Stimulated activated CD8-positive, alpha-beta memory T cell treated with anti-CD3 and anti-CD28 coated beads, Interleukin-7, amount 100 ng/mL, for 48 hours (primary cell): Measurements from ENCODE around the gene ZBTB20.

Experiments used
- DNase-seq, 2 donors: peaks; one replicate each; pipeline ENCODE4 v3.0.0-alpha.2; 2020; ENCODE audit warnings: low read depth in 1 of 2; ENCODE audit errors: extremely low read depth in 1 of 2

Gene ZBTB20

DNA sequence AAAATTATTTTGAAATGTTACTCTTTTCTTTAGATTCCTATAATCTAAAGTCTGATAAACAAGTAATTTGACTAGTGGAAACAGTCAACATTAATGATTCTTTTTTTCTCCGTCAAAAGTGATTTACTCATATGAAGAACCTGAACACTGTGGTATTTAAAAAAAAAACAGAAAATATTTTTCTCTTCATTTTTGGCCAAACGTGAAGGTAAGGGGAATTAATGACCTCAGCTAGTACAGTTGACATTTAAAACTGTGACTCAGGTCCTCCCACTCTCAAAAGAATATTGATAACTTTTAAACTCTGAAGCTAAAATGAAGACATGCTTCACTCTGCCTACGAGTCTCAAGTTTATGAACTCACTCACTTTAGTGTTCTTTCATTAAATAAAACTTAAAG lies 818.7 kb downstream of the ZBTB20 start:
- no peak for DNase-seq

DNA sequence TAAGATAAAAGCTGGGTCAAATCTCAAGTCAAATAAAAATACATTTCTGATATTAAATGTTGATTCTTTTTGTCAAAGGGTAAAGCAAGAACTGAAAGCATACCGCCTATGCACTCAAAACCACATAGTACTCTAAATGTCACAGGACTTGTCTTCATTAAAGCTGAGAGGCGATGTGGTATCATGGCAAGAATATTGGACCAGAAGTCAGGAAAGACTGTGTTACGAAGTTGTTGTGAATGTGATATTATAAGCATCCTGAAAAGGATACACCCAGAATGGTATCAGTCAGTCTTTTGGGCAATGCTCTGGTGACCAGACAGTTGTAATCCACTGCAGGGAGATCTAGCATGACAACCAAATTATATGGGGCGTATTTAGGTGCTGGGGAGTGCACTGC lies 819.4 kb downstream of the ZBTB20 start:
- no peak for DNase-seq

- DNase-seq = no peak
Observed at GRCh38 chr3:114323546-114324254, 823.4 kb downstream of the ZBTB20 start.

DNA sequence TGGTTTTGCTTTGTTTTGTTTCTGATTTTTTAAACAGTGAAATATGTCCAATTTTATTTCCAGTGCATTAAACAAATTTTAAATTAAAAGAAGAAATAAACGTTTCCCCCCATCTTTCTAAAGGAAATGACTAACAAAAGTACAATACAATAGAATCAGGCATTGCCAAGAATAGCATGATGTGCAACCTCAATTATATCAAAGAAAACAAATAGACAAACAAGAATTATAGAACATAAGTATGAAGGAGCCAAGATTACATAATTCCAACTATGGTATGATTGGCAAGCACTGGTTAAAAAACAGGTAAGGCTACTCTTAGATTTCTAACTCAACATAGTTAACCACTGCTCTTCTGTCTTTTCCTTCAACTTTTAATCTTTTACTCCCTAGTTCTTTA lies 826.8 kb downstream of the ZBTB20 start:
- no peak for DNase-seq

GRCh38 chr3:114319453-114319852 lies 827.6 kb downstream of the ZBTB20 start:
- no peak for DNase-seq

GRCh38 chr3:114318295-114318694 lies 828.8 kb downstream of the ZBTB20 start:
- no peak for DNase-seq

DNA sequence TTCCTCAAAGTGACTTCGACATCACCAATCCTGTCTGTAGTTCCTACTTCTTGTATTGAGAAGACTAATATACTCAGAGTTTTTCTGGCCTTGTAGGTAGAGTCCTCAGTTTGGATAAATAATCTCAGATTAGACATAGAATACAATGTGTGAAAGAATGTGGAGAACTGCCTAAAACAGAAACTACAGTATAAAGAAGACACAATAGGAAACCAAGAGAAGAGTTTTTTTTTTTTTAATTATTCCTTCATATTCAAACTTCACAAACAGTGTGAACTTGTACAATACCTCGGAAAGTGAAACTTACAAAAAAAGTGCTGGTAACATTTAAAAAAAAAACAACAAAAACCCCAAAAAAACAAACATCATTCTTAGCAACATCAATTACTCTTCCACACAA lies 832.8 kb downstream of the ZBTB20 start:
- no peak for DNase-seq

- no peak for DNase-seq
Observed at GRCh38 chr3:114313426-114313825, 833.7 kb downstream of the ZBTB20 start.

DNA sequence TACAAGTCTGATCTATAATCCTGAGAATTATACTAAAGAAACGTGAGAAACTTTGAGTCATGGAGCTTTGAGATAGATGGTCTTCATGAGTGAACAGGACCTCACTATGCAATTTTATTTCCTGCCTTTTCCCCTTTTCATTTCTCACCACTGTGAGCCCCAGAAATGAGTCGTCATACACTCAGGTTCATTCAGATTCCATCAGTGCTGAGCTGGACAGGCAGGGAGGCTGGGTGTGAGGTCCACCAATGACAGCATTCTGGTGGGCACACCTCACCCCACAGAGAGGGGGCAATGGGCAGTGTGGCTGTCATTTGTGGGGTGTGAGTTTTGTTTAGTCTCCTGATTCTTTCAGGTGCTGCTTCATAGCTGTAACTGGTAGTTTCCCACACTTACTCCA lies 836.4 kb downstream of the ZBTB20 start:
- no peak for DNase-seq

- no peak for DNase-seq
Observed at GRCh38 chr3:114308830-114309229, 838.3 kb downstream of the ZBTB20 start.

DNA sequence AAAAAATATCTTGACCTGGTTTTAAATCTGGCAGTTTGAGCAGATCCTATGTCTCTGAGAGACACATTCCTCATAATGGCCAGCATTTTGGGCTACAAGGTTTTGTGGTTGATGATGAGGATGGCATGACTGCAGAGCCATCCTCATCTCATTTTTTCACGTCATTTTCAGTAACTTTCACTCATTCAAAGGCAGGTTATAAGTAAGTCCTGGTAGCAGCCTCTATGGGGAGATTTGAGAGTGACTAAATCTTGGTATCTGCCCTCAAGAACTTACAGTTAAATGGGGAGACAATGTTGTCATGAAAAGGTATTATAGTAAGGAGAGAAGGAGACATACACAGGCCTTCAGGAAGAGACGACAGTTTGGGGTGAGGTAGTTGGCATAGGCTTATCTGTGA lies 838.7 kb downstream of the ZBTB20 start:
- DNase-seq = no peak

DNA sequence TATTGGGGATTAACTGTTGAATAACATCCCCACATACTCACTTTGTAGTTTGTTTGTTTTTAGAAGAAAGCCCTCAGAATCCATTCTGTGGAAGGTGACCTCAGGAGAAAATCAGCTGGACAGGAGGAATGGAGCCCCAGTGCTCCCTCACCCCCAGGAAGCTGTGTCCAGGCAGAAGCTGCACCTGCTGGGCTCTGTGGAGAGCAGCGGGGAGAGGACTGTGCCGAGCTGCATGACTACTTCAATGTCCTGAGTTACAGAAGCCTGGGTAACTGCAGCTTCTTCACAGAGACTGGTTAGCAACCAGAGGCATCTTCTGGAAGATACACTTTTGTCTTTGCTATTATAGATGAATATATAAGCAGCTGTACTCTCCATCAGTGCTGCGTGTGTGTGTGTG lies 839.3 kb downstream of the ZBTB20 start:
- DNase-seq = no peak

GRCh38 chr3:114307222-114307830 lies 839.8 kb downstream of the ZBTB20 start:
- no peak for DNase-seq

GRCh38 chr3:114299941-114300624 lies 847.0 kb downstream of the ZBTB20 start:
- DNase-seq = no peak

- no peak for DNase-seq
Observed at GRCh38 chr3:114299421-114299820, 847.7 kb downstream of the ZBTB20 start.

DNA sequence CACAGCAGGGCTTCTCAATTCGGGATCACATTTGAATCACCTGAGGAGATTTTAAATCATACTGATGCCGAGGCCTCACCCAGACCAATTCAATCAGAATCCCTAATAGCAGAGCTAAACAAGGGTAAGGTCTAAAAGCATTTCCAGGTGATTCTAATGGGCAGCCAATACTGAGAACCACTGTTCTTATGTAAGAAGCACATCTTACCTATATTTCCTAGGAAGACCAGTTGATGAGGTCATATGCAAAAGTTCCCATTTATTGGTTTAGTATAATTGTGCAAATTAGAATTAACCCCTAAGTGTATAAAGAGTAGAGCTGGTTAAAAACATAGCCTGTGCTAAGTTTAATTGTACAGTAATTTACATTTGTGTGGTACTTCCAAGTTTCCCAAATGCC lies 851.1 kb downstream of the ZBTB20 start:
- DNase-seq = no peak

DNA sequence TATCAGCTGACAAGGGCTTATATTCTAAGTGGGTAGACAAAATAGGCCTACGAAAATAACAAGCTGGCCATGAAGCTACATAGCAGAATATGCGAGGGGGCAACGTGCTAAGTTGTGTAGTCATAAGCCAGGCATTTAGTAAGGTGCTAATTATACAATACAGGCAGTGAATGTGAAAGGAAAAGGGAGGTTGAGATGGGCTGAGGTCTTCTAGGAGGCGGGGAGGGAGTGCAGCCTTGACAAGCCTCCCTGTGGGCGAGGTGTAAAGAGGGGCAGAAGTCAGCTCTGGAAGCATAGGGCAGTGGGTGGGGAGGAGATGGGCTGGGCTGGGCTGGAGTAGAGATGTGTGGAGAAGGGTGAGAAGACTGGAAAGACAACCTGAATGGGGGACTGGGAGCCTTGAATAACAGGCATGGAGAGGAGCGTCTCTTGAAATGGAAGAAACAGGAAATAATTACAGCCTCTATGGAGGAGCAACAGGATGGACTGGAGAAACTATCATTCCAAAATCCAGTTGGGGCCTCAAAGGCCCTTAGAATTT lies 852.1 kb downstream of the ZBTB20 start:
- no peak for DNase-seq

GRCh38 chr3:114293838-114294535 lies 853.1 kb downstream of the ZBTB20 start, which contains the start of gene TIGIT:
Gene TIGIT, plus strand, starts transcription at chr3:114294028. Its CDS starts 34 bp downstream, at chr3:114294062.
- no peak for DNase-seq

DNA sequence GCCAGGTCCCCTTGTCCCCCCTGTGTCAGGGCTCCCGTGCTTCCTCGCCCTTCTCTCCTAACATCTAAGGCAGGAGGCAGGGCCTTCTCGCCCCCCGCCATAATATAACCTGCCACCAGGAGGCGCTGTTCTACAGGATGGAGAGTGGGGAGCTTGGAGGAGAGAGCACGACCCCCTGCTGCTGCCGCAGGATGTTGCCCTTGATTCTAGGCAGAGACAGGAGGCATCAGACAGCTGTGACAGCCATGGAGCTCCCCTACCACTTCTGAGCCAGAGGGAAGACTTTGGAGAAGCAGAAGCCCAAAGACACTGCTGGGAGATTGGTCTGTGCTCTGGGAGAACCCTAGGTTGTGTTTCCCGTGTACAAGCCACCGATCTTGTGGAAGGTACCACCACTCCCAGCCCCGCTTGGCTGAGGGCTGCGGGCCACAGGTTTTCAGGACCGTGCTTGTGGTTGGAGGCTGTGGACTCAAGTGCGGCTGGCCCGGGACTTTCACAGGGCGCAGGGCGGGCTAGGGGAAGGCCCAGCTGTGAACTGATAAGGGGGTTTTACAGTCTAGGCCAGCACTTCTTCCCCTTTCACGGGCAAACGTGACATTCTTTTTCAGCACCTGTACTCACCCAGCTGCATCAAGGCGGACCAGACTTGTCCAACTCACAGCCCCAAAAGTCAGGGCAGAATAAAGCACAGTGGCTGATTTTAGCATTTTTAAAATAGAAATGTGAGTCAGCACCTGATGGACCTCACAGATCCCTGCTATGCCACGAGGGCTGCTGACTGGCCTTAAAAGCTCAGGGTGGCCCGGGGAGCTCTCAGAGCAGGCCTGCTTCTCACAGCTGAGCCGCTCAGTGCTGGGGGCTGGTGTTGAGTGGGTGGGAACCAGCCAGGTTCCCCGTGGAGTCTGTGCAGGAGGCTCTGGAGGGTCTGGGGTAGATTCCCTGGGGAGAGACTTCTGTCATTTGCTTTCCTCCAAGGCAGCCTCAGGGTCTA lies 855.9 kb downstream of the ZBTB20 start:
- DNase-seq = peak; percentile 82 to 90

- no peak for DNase-seq
Observed at GRCh38 chr3:114286266-114286665, 860.8 kb downstream of the ZBTB20 start.
